Tibial artery (tissue), 4 donors: ENCODE measurements around the gene L1CAM.

ENCODE experiments used
- DNase-seq, 2 donors: peaks; one replicate each; pipeline ENCODE4 v3.0.0-alpha.2; 2019
- H3K27ac ChIP-seq, 2 donors: fragments of 200-600 bp; sonication (generic) in 1 of 2; 1 replicate in 1 of 2; 2 replicates in 1 of 2; pipeline ENCODE4 v1.5.1; 2018 to 2019; ENCODE audit warnings: mild to moderate bottlenecking in 1 of 2
- H3K27me3 ChIP-seq, 2 donors: fragments of 200-600 bp; sonication (generic) in 1 of 2; one replicate each; pipeline versions ENCODE4 v1.5.1 to v1.6.0; 2016 to 2019
- H3K36me3 ChIP-seq, 3 donors: fragments of 200-600 bp; sonication (generic) in 2 of 3; one replicate each; pipeline ENCODE4 v1.5.1; 2016 to 2019; ENCODE audit warnings: mild to moderate bottlenecking in 2 of 3
- H3K4me1 ChIP-seq, 4 donors: fragments of 200-600 bp; sonication (generic) in 2 of 4; 1 replicate in 3 of 4; 2 replicates in 1 of 4; pipeline ENCODE4 v1.5.1; 2016 to 2019
- H3K4me3 ChIP-seq, 2 donors: fragments of 200-600 bp; sonication (generic) in 1 of 2; 1 replicate in 1 of 2; 2 replicates in 1 of 2; pipeline ENCODE4 v1.5.1; 2018 to 2019; ENCODE audit warnings: mild to moderate bottlenecking in 2 of 2
- H3K9me3 ChIP-seq, 3 donors: fragments of 200-600 bp; sonication (generic) in 1 of 3; one replicate each; pipeline ENCODE4 v1.5.1; 2016 to 2019
- CTCF ChIP-seq, 2 experiments: fragments of 200-600 bp in 1 of 2; fragments of 450-650 bp in 1 of 2; IDR thresholded peaks; one replicate each; pipeline ENCODE4 v1.5.1; 2017 to 2019; ENCODE audit warnings: antibody characterized with exemption in 2 of 2, mild to moderate bottlenecking in 1 of 2, moderate library complexity in 1 of 2
- intact Hi-C: fragments of 100-400 bp; cut with DNase I; formaldehyde crosslinking; loops from one replicate; pipeline ENCODE4 v1.15.0; 2023; ENCODE audit warnings: low total_unique reads

The L1CAM gene

DNA sequence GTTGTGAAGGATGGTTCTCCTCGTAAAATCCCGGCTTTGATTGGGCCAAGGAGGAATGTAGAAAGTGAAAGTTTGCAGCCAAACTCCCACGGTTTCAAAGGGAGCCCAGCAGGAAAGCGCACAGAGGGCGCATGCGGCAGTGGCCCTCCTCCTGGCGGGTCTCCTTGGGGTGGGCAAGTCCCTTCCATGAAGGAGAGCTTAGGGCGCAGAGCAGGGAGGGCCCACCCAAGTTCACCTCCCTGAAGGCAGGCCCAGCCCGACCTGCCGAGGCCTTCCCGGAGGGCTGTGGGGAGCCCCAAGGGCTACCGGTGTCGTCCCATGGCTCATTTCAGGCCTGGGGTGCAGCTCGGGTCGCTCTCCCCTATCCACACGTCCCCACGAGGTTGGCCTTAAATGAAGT, 57.7 kb downstream of the L1CAM start:
- peak overlapping the region; percentile 62 to 78 for H3K27ac ChIP-seq
- peaks cover 0 to 27% (median 4%) of the 10 kb centered on the region in 4 donors for H3K4me1 ChIP-seq
- no peak for TF ChIP-seq CTCF (IDR thresholded peaks at IDR 0.05)
- DNase-seq: no peak
- H3K36me3 ChIP-seq: no peaks in the 10 kb centered on the region
- H3K9me3 ChIP-seq: no peaks in the 10 kb centered on the region
- peak overlapping the region; percentile 55 to 57 for H3K4me3 ChIP-seq
- intact Hi-C loops: no loop called here
- H3K27me3 ChIP-seq: no peaks in the 10 kb centered on the region

- Histone ChIP-seq H3K4me1 (peaks cover 0 to 27% (median 4%) of the 10 kb centered on the region in 4 donors), H3K27me3 (no peaks in the 10 kb centered on the region), H3K9me3 (no peaks in the 10 kb centered on the region), H3K27ac (peak overlapping the region; percentile 62 to 78), H3K4me3 (peak overlapping the region; percentile 55 to 57), H3K36me3 (no peaks in the 10 kb centered on the region)
- intact Hi-C loops: no loop called here
- DNase-seq: no peak
- no peak for TF ChIP-seq CTCF (IDR thresholded peaks at IDR 0.05)
Observed at GRCh38 chrX:153827903-153828302, 58.1 kb downstream of the L1CAM start.

DNA sequence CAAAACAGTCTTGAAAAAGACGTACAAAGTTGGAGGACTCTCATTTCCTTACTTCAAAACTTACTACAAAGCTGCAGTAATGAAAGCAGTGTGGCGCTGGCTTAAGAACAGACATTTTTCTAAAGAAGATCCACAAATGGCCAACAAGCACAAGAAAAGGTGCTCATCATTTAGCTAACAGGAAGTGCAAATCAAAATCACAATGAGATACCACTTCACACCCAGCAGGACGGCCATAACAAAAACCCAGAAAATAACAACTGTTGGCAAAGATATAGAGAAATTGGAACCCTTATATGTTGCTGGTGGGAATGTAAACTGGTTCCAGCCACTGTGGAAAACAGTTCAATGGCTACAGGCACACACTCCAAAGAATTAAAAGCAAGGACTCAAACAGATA, 59.0 kb downstream of the L1CAM start:
- no peak overlapping the region for H3K4me3 ChIP-seq
- H3K27me3 ChIP-seq: no peaks in the 10 kb centered on the region
- intact Hi-C loops: no loop called here
- TF ChIP-seq CTCF (IDR thresholded peaks at IDR 0.05): no peak
- no peak for DNase-seq
- no peaks in the 10 kb centered on the region for H3K36me3 ChIP-seq
- peaks cover 0 to 27% (median 4%) of the 10 kb centered on the region in 4 donors for H3K4me1 ChIP-seq
- no peaks in the 10 kb centered on the region for H3K9me3 ChIP-seq
- H3K27ac ChIP-seq: no peak overlapping the region

DNA sequence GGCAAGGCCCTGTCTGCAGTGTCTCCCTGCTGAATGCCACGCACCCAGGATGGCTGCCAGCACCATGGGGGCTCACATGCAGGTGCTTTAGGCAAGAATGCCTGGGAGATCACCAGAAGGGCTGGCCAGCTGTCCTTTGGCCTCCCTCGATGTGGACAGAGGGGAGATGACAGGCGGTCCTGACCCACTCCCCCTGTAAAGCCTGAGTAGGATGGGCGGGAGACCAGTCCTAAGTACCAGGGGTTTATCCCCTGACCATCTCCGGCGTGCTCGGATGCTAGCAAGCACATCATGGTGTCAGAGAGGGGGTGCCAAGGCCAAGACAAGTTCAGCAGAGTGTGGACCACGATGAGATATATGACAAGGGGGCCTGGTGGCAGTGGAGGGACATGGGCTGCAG, 60.9 kb downstream of the L1CAM start:
- TF ChIP-seq CTCF (IDR thresholded peaks at IDR 0.05): no peak
- Histone ChIP-seq H3K4me3 (no peak overlapping the region), H3K27ac (no peak overlapping the region), H3K27me3 (no peaks in the 10 kb centered on the region), H3K36me3 (no peaks in the 10 kb centered on the region), H3K4me1 (peaks cover 0 to 24% (median 4%) of the 10 kb centered on the region in 4 donors), H3K9me3 (no peaks in the 10 kb centered on the region)
- DNase-seq: no peak
- intact Hi-C loops: no loop called here

- TF ChIP-seq CTCF (IDR thresholded peaks at IDR 0.05): no peak
- intact Hi-C loops: no loop called here
- Histone ChIP-seq H3K4me1 (peaks cover 0 to 21% (median 2%) of the 10 kb centered on the region in 4 donors), H3K4me3 (no peak overlapping the region), H3K36me3 (no peaks in the 10 kb centered on the region), H3K27me3 (no peaks in the 10 kb centered on the region), H3K9me3 (no peaks in the 10 kb centered on the region), H3K27ac (no peak overlapping the region)
- no peak for DNase-seq
Observed at GRCh38 chrX:153824348-153824747, 61.6 kb downstream of the L1CAM start.

- intact Hi-C loops: no loop called here
- Histone ChIP-seq H3K27ac (no peak overlapping the region), H3K4me3 (no peak overlapping the region), H3K9me3 (no peaks in the 10 kb centered on the region), H3K27me3 (no peaks in the 10 kb centered on the region), H3K4me1 (peaks cover 0 to 7% (median 2%) of the 10 kb centered on the region in 4 donors), H3K36me3 (no peaks in the 10 kb centered on the region)
- DNase-seq: no peak
- TF ChIP-seq CTCF (IDR thresholded peaks at IDR 0.05): no peak
Observed at GRCh38 chrX:153821066-153821465, 64.9 kb downstream of the L1CAM start.
